Measurements from ENCODE around the gene PARD3.

PARD3 gene

GRCh38 chr10:34339816-34340553, 475.1 kb downstream of the PARD3 start:
- DNase-seq, result no peak
- no peak for TF ChIP-seq EZH2 (IDR thresholded peaks at IDR 0.05; ENCODE audit: borderline replicate concordance, low read depth, low read length, severe bottlenecking)
- TF ChIP-seq CTCF (IDR thresholded peaks at IDR 0.05; ENCODE audit: borderline replicate concordance, extremely low read depth, low read length, poor library complexity, severe bottlenecking), result no peak
- no peak overlapping the region for H3K4me2 ChIP-seq (ENCODE audit: insufficient read depth, low read length)
- H3K27ac ChIP-seq (ENCODE audit: low read length), result no peak overlapping the region
- H4K20me1 ChIP-seq (ENCODE audit: insufficient read depth, low read length), result no peaks in the 10 kb centered on the region
- no peaks in the 10 kb centered on the region for H3K4me1 ChIP-seq (ENCODE audit: insufficient read depth, low read length)
- ATAC-seq (ENCODE audit: insufficient read depth, low read depth), result no peak
- H3K9ac ChIP-seq (ENCODE audit: low read depth, low read length), result no peak overlapping the region
- H3K27me3 ChIP-seq (ENCODE audit: insufficient read depth, low read length, poor library complexity), result no peaks in the 10 kb centered on the region
- H3K4me3 ChIP-seq (ENCODE audit: low read depth in 1 of 2, low read length in 2 of 2), result no peak overlapping the region
- no peaks in the 10 kb centered on the region for H3K9me3 ChIP-seq (ENCODE audit: insufficient read depth, low read length, severe bottlenecking)
- peaks cover 27% of the 10 kb centered on the region; the same call in 1 of the 2 replicates for H3K36me3 ChIP-seq (ENCODE audit: insufficient read depth, low read length)
- no peak overlapping the region for H2AFZ ChIP-seq (ENCODE audit: low read depth, low read length)
- H3K79me2 ChIP-seq (ENCODE audit: insufficient read depth, low read length), result no peaks in the 10 kb centered on the region

- DNase-seq, result no peak
- Histone ChIP-seq H3K4me1 (ENCODE audit: insufficient read depth, low read length) (no peaks in the 10 kb centered on the region), H2AFZ (ENCODE audit: low read depth, low read length) (no peak overlapping the region), H3K9ac (ENCODE audit: low read depth, low read length) (no peak overlapping the region), H3K27me3 (ENCODE audit: insufficient read depth, low read length, poor library complexity) (no peaks in the 10 kb centered on the region), H3K36me3 (ENCODE audit: insufficient read depth, low read length) (peaks cover 28% of the 10 kb centered on the region; the same call in 1 of the 2 replicates), H3K79me2 (ENCODE audit: insufficient read depth, low read length) (no peaks in the 10 kb centered on the region), H3K4me2 (ENCODE audit: insufficient read depth, low read length) (no peak overlapping the region), H4K20me1 (ENCODE audit: insufficient read depth, low read length) (no peaks in the 10 kb centered on the region), H3K4me3 (ENCODE audit: low read depth in 1 of 2, low read length in 2 of 2) (no peak overlapping the region), H3K27ac (ENCODE audit: low read length) (no peak overlapping the region), H3K9me3 (ENCODE audit: insufficient read depth, low read length, severe bottlenecking) (no peaks in the 10 kb centered on the region)
- TF ChIP-seq CTCF (IDR thresholded peaks at IDR 0.05; ENCODE audit: borderline replicate concordance, extremely low read depth, low read length, poor library complexity, severe bottlenecking), result no peak
- TF ChIP-seq EZH2 (IDR thresholded peaks at IDR 0.05; ENCODE audit: borderline replicate concordance, low read depth, low read length, severe bottlenecking), result no peak
- no peak for ATAC-seq (ENCODE audit: insufficient read depth, low read depth)
Measured at GRCh38 chr10:34337917-34338316, 477.2 kb downstream of the PARD3 start.

- Histone ChIP-seq H3K27me3 (ENCODE audit: insufficient read depth, low read length, poor library complexity) (no peaks in the 10 kb centered on the region), H3K27ac (ENCODE audit: low read length) (no peak overlapping the region), H3K79me2 (ENCODE audit: insufficient read depth, low read length) (no peaks in the 10 kb centered on the region), H3K4me2 (ENCODE audit: insufficient read depth, low read length) (no peak overlapping the region), H3K9ac (ENCODE audit: low read depth, low read length) (no peak overlapping the region), H2AFZ (ENCODE audit: low read depth, low read length) (no peak overlapping the region), H3K4me1 (ENCODE audit: insufficient read depth, low read length) (no peaks in the 10 kb centered on the region), H3K4me3 (ENCODE audit: low read depth in 1 of 2, low read length in 2 of 2) (no peak overlapping the region), H3K36me3 (ENCODE audit: insufficient read depth, low read length) (peaks cover 22% of the 10 kb centered on the region), H3K9me3 (ENCODE audit: insufficient read depth, low read length, severe bottlenecking) (no peaks in the 10 kb centered on the region), H4K20me1 (ENCODE audit: insufficient read depth, low read length) (no peaks in the 10 kb centered on the region)
- DNase-seq (no peak), ATAC-seq (ENCODE audit: insufficient read depth, low read depth) (no peak)
- no peak for TF ChIP-seq CTCF (IDR thresholded peaks at IDR 0.05; ENCODE audit: borderline replicate concordance, extremely low read depth, low read length, poor library complexity, severe bottlenecking)
- no peak for TF ChIP-seq EZH2 (IDR thresholded peaks at IDR 0.05; ENCODE audit: borderline replicate concordance, low read depth, low read length, severe bottlenecking)
Measured at GRCh38 chr10:34335960-34336690, 479.0 kb downstream of the PARD3 start.
